Breast epithelium (tissue), 3 donors: Measurements from ENCODE around the gene EEPD1.

Experiments
- POLR2A ChIP-seq: fragments of 450-650 bp; IDR thresholded peaks from one replicate; pipeline ENCODE4 v1.6.1; 2016; ENCODE audit warnings: antibody characterized with exemption, mild to moderate bottlenecking, moderate library complexity
- POLR2AphosphoS5 ChIP-seq, 3 donors: sonication (generic); formaldehyde crosslinking; IDR thresholded peaks; one replicate each; pipeline ENCODE4 v1.6.1; 2017; ENCODE audit warnings: antibody characterized with exemption in 3 of 3
- TF ChIP-seq, protein P1 (sequence below), 3 donors: fragments of 450-650 bp; IDR thresholded peaks; one replicate each; pipeline ENCODE4 v1.5.1; 2016 to 2017; ENCODE audit warnings: antibody characterized with exemption in 3 of 3, mild to moderate bottlenecking in 3 of 3, moderate library complexity in 3 of 3

- TF ChIP-seq, protein P1, sequence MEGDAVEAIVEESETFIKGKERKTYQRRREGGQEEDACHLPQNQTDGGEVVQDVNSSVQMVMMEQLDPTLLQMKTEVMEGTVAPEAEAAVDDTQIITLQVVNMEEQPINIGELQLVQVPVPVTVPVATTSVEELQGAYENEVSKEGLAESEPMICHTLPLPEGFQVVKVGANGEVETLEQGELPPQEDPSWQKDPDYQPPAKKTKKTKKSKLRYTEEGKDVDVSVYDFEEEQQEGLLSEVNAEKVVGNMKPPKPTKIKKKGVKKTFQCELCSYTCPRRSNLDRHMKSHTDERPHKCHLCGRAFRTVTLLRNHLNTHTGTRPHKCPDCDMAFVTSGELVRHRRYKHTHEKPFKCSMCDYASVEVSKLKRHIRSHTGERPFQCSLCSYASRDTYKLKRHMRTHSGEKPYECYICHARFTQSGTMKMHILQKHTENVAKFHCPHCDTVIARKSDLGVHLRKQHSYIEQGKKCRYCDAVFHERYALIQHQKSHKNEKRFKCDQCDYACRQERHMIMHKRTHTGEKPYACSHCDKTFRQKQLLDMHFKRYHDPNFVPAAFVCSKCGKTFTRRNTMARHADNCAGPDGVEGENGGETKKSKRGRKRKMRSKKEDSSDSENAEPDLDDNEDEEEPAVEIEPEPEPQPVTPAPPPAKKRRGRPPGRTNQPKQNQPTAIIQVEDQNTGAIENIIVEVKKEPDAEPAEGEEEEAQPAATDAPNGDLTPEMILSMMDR (IDR thresholded peaks at IDR 0.05): no peak
- TF ChIP-seq POLR2A (no peak), POLR2AphosphoS5 (IDR thresholded peaks at IDR 0.05) (no peak)
Observed at GRCh38 chr7:36148422-36149065, 4.5 kb upstream of the EEPD1 start.
